Activated T-cell treated with anti-CD3 and anti-CD28 coated beads for 1 hour (primary cell): ENCODE measurements around the gene ZNF576.
"Not testable (repeated sequence)": the region's sequence is repeated elsewhere in the genome, so short reads cannot be mapped to it uniquely, and the experiment has no call there.

Experiments used
- DNase-seq: peaks from one replicate; pipeline ENCODE4 v3.0.0-alpha.2; 2020; ENCODE audit warnings: low read depth

ZNF576 gene

DNA sequence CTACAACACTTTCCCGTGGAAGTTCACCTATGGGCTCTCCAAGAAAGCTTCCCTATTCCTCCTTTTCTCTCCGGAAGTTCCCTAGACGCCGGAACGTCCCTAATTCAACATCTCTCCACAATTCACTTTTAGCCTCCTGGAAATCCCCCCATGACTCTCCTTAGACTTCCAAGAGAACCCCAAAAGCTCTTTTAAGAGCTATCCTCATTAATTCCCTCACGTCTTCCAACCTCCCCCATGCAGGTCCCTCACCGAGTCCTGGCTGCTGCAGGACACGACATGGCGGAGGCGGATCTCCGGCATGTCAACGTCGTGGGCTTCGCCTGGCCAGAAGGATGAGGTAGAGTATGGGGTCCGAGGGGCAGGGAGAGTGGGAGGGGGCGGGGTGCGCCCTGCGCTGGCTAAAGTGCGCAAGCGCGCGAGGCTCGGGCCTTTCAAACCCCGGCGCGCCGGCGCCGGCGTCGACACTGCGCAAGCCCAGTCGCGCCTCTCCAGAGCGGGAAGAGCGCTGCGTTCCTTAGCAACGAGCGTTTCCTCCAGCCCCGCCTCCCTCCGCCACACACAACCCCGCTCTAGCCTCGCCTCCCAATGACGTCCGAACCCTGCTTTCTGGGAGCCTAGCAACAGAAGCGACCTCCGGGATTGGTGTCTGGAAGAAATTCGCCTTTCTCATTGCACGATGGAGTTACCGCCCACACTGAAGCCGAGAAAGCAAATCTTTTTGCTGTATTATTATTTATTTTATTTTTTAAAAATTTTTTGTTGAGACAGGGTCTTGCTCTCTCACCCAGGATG is 21.0 kb upstream of the ZNF576 start, which contains the start of the genes PINLYP and XRCC1:
Gene PINLYP, plus strand, starts transcription at position 646 of the 795 bp plus-strand sequence. CDS start 1,391 bp downstream, outside the sequence.
Gene XRCC1, minus strand, starts transcription at position 372 of the 795 bp plus-strand sequence. Its CDS starts 69 bp downstream, at position 303.
- peak; percentile 92 for DNase-seq

GRCh38 chr19:43575955-43576878 is 20.2 kb upstream of the ZNF576 start:
- DNase-seq = no peak

DNA sequence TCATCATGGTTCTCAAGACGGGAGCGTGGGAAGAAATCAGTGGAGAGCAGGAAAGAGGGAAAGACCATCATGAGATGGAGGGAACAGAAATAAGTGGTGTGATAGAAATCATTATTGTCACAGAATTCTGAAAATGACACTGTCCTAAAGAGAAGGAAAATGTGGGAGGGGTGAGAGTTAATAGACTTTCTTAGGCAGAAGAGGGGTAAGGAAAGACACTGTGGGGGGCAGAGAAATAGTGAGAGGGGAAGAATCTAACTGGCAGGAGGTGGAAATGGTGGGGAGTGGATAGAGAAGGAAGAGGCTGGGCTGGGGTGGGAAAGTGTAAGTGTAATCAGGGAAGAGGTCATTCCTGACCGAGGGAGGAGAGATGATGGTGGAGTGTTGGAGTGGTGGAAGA is 17.6 kb upstream of the ZNF576 start:
- DNase-seq = no peak

GRCh38 chr19:43581467-43581866 is 14.9 kb upstream of the ZNF576 start:
- no peak for DNase-seq

DNA sequence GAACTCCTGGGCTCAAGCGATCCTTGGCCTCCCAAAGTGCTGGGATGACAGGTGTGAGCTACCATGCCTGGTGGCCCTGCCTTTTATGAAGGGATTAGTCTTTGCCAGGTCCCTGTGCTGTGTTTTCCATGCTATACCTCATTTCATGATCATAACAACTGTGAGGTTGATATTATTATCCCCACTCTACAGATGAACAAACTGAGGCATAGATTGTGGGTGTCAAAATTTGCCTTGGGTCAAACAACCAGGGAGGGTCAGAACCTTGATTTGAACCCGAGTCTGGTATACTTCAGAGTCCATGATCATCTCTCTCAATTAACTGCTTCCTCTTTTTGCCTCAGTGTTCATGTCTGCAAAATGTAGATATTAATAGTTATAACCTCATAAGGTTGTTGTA is 13.9 kb upstream of the ZNF576 start:
- DNase-seq = no peak

DNA sequence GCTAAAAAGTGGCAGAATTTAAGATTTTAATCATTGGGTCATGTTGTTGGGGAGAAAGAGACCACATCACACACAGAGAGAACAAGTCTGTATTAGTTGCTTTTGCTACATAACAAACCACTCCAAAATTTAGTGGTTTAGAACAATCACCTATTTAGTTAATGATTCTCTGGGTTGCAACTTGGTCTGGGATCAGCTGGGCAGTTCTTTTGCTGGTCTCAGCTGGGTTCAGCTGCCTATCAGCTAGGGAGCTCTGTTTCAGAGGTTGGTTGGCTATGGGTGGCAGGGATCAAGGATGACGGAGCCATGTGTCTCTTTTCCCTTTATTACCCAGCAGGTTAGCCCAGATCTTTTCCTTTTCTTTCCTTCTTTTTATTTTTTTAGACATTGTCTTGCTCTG is 11.9 kb upstream of the ZNF576 start:
- DNase-seq = no peak

- DNase-seq = no peak
These were observed 10.0 kb upstream of the ZNF576 start for GRCh38 chr19:43586346-43586745.

DNA sequence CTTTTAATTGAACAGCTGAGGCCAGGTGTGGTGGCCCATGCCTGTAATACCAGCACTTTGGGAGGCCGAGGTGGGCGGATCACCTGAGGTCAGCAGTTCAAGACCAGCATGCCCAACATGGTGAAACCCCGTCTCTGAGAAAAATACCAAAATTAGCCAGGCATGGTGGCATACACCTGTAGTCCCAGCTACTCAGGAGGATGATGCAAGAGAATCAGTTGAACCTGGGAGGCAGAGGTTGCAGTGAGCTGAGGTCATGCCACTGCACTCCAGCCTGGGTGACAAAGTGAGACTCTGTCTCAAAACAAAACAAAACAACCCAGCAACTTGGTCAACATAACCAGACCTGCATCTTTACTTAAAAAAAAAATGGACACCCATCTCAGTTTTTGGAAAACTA is 9.4 kb upstream of the ZNF576 start:
- DNase-seq = not testable (repeated sequence)

DNA sequence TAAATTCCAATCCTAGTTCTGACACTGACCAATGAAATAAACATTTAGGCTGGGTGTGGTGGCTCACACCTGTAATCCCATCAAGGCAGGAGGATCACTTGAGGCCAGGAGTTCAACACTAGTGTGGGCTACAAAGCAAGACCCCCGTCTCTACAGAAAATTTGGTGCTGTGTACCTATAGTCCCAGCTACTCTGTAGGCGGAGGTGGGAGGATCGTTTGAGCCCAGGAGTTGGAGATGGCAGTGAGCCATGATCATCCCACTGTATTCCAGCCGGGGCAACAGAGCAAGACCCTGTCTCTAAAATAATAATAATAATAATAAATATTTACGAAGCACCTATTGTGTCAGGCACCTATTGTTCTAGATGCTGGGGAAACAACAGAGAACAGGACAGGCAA is 7.1 kb upstream of the ZNF576 start:
- no peak for DNase-seq

- no peak for DNase-seq
These were observed 6.7 kb upstream of the ZNF576 start for GRCh38 chr19:43589678-43590077.

DNA sequence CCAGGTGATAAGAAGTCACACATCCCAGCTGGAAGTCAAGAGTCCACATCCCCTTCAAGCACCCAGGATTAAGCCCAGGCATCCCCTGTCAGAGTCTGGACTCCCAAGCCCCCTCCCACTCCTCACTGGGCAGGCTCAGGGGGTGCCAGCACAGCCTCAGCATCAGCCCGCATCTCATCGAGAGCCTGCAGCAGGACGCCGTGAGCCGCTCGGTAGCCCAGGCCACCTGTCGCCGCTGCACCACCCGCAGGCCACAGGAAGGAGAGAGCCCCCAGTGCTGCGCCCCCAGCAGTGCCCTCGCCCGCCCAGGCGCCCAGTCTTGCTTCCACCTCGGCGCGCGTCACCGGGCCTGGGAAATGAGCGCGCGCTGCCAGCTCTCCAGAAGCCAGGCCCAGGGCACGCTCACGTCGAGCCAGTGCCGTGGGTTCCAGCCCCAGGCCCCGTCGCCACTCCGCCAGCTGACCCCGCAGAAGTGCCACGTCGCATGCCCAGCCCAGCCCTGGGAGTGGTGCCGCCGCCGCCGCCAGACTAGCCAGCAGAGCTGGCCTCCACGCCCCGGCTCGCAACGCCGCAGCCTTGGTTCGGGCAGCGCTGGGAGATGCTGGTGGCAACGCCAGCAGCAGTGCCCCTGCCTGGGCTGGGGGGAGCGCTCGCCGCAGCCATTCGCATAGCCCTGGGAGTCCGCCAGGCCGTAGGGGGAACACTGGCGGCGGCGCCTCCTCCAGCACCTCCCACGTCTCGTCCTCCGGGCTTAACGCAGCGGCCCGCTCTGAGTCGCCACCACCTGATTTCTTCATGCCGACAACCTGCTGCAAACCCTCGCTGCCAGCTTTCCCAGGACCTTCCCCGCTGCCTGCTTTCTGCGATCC is 4.3 kb upstream of the ZNF576 start:
- DNase-seq = no peak

DNA sequence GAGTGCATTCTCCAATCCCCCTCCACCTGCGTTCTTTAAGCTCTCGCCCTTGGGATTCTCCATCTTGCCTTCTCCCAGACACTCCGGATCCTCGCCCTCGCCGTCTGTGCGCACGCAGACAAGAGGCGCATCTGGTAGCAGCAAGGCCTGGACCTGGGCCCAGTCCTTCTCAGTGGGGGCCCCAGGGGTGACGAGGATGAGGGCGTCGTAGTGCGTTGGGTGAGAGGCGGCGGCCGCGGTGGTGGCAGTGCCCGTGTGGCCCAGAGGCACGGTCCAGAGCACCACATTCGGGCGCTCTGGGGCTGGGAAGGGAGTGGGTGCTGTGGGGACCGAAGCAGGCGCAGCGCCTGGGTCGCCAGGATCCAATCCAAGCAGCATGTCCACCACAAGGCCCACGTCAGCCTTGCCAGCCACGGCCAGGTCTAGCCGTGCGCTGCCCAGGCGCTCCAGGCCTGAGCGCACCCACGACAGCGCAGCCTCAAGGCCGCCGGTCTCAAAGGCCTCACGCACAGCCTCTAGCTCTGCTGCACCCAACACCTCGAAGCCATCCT is 3.5 kb upstream of the ZNF576 start:
- no peak for DNase-seq

DNA sequence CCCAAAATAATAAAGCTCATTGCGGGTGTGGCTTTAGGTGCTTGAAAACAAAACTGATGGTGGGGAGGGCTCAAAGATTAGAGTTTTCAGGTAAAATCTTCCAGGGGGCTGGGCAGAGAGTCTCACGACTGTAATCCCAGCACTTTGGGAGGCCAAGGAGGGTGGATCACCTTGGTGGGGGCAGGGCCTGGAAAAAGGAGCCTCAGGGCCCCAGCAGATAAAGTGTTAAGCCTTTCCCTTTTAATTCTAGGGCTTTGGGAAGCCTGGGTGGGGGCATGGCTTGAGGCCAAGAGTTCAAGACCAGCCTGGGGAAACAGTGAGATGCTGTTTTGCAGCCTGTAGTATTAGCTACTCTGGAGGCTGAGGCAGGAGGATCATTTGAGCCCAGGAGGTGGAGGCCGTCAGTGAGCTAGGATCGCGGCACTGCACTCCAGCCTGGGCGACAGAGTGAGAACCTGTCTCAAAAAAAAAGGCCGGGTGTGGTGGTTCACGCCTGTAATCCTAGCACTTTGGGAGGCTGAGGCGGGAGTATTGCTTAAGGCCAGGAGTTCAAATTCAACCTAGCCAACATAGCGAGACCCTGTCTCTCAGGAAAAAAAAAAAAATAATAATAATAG is 2.2 kb upstream of the ZNF576 start:
- no peak for DNase-seq

GRCh38 chr19:43594710-43595604 is 1.4 kb upstream of the ZNF576 start:
- peak; percentile 54 for DNase-seq

- DNase-seq = no peak
These were observed 793 bp upstream of the ZNF576 start for GRCh38 chr19:43595605-43595998.

DNA sequence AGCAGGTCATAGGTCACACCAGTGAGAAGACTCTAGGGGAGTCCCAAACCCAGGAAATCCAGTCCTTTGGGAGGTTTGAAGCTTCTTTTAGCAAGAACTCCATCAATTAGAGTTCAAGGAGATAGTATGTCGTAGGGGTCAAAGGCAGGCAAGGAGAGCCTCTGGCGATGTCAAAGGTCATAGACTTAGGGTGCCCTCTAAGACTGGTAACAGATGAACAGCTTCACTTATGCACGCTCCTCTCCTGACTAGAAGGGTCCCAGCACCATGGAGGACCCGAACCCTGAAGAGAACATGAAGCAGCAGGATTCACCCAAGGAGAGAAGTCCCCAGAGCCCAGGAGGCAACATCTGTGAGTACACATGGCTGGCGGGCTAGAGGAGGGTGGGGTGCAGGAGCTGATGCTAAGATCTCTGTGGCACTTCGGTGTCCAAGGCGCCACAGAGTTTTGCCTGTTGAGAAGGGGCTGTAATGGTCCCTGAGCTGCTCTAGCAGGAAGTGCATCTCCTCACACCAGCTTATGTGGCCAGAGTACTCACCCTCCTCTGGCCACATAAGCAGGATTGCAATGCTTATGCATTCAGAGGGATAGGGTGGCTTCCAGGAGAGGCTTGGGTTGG is 557 bp downstream of the ZNF576 start:
- DNase-seq = no peak

- DNase-seq = no peak
These were observed 1.5 kb downstream of the ZNF576 start for GRCh38 chr19:43597876-43598275.

GRCh38 chr19:43598445-43599240 is 2.2 kb downstream of the ZNF576 start:
- no peak for DNase-seq
